Measurements from ENCODE around the gene ADAMTS16.

The ADAMTS16 gene

DNA sequence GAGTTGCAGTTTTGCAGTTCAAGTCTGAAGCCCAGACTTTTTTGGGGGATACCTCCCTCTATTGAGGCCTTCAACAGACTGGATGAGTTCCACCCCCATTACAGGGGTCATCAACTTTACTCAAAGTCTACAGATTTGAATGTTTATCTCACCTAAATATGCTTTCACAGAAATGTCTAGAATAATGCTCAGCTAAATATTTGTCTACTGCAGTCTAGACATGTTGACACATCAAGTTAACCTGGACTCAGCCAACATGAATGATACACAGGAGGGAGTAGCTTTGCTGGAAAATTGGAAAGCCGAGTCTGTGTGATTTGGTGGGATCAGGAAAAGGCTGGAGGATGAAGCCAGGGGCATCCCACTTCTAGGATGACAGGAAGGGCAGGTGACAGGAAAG, 154.3 kb downstream of the ADAMTS16 start:
- no peak for TF ChIP-seq POLR2AphosphoS5 (IDR thresholded peaks at IDR 0.05; ENCODE audit: low read depth, low read length)
- no peak for TF ChIP-seq SPI1 (IDR thresholded peaks at IDR 0.05; ENCODE audit: low read depth, low read length)
- TF ChIP-seq PAX5 (IDR thresholded peaks at IDR 0.05; ENCODE audit: insufficient read depth, low read length, severe bottlenecking): no peak
- no peak for TF ChIP-seq POLR2A (IDR thresholded peaks at IDR 0.05; ENCODE audit: low read depth, low read length)
- TF ChIP-seq TAF1 (IDR thresholded peaks at IDR 0.05; ENCODE audit: low read depth, low read length): no peak
- TF ChIP-seq POU2F2 (IDR thresholded peaks at IDR 0.05; ENCODE audit: low read depth, low read length): no peak
- FAIRE-seq: no peak

DNA sequence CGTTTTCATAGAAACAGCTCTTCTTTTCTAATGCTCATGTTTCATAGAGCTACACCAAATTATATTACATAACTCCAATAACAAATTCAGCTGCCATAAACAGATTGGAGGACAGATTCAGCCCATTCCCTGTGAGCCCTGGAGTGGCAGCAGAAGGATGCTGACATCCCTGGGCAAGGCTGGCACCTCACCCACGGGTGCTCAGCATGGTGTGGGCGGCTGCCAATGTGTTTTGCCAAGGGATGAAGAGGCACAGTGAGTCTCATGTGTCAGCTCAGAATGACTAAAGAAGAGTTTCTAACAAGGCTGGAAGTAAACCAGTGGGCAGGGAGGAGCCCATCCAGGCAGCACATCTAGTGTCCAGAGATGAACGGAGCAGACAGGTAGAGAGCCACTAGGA, 155.2 kb downstream of the ADAMTS16 start:
- TF ChIP-seq PAX5 (IDR thresholded peaks at IDR 0.05; ENCODE audit: insufficient read depth, low read length, severe bottlenecking) (no peak), POU2F2 (IDR thresholded peaks at IDR 0.05; ENCODE audit: low read depth, low read length) (no peak), POLR2AphosphoS5 (IDR thresholded peaks at IDR 0.05; ENCODE audit: low read depth, low read length) (no peak), POLR2A (IDR thresholded peaks at IDR 0.05; ENCODE audit: low read depth, low read length) (no peak), SPI1 (IDR thresholded peaks at IDR 0.05; ENCODE audit: low read depth, low read length) (no peak), TAF1 (IDR thresholded peaks at IDR 0.05; ENCODE audit: low read depth, low read length) (no peak)
- FAIRE-seq (no peak), DNase-seq (ENCODE audit: insufficient read length, low spot score) (no peak)

More for the DNA sequence above, 154.3 kb downstream of the ADAMTS16 start:
- no peak for DNase-seq (ENCODE audit: insufficient read length, low spot score)

DNA sequence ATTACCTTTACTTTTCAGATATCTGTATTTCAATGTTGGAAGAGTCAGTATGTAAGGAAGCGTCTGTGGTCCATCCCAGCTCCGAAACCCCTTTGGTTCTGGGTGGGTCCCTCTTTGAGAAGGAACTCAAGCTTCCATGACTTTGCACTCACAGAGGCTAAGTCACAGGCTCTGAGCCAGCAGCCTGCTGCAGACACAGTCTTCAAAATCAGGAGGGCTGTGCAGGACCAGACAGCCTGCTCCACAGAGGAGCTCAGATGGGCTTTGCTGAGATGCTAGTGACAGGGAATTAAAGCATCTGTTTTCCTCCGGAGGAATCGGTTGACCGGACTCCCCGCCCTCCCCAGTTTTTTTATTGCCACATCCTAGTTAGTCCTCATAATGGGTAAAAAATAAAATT, 155.9 kb downstream of the ADAMTS16 start:
- no peak for TF ChIP-seq PAX5 (IDR thresholded peaks at IDR 0.05; ENCODE audit: insufficient read depth, low read length, severe bottlenecking)
- no peak for TF ChIP-seq POLR2AphosphoS5 (IDR thresholded peaks at IDR 0.05; ENCODE audit: low read depth, low read length)
- no peak for TF ChIP-seq POU2F2 (IDR thresholded peaks at IDR 0.05; ENCODE audit: low read depth, low read length)
- no peak for DNase-seq (ENCODE audit: insufficient read length, low spot score)
- FAIRE-seq: no peak

DNA sequence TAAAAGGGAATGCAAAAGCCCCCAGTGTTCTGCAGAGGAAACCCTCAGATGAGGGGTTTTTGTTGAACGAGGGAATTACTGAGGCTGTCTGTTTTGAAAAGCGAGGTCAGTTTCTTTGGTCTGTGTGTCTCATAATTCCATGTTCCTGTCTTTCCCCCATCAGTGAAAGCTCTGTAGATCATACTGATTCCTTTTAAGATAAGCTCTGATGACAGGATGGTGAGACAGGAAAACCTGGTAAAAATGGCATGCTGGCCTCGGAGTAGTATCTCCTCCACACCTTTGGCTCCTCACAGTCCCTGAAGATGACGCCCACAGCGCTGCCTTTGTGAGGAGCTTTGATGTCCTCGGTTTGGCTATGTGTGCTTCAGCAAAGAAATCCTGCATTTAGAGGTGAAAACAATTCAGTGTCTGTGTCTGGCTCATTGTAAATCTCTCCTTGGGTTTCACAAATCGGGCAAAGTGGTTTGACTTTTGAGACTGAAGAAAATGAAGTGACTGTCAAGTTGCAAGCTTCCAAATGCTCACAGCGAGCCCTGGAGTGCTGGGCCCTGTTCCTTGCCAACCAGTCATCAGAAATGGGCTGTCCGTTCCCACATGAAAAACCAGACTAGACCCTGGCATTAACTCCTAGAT, 157.4 kb downstream of the ADAMTS16 start:
- FAIRE-seq: no peak
- no peak for DNase-seq (ENCODE audit: insufficient read length, low spot score)

DNA sequence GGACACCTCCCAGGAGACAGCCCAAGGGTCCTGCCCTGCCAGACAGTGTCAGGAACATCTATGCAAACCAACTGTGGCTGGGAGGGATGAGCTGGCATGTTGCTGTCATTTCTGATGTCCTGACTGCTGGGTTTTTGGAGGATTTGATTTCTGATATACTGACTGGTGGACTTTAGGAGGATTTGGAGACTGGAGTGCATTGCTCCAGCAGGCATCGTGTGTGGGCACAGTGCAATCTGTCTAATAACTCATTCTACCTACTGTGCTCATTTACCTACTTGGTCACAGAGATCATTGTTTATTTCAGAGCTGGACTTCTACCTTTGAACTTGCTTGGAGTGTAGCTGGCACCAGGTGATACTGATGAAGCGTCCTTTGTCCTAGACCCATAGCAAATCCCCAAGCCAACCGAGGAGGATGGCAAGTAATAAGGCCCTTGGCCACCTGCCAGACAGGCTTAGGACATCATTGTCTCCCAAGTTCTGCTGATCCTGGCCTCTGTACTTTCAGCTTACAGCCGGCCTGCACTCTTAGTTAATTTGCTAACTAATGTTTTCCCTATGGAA, 158.0 kb downstream of the ADAMTS16 start:
- TF ChIP-seq POLR2A (IDR thresholded peaks at IDR 0.05; ENCODE audit: low read depth, low read length): no peak
- TF ChIP-seq PAX5 (IDR thresholded peaks at IDR 0.05; ENCODE audit: insufficient read depth, low read length, severe bottlenecking): no peak
- TF ChIP-seq TAF1 (IDR thresholded peaks at IDR 0.05; ENCODE audit: low read depth, low read length): no peak
- DNase-seq (ENCODE audit: insufficient read length, low spot score): no peak
- FAIRE-seq: no peak

More for the DNA sequence above, 157.4 kb downstream of the ADAMTS16 start:
- TF ChIP-seq POLR2A (IDR thresholded peaks at IDR 0.05; ENCODE audit: low read depth, low read length) (no peak), POLR2AphosphoS5 (IDR thresholded peaks at IDR 0.05; ENCODE audit: low read depth, low read length) (no peak), PAX5 (IDR thresholded peaks at IDR 0.05; ENCODE audit: insufficient read depth, low read length, severe bottlenecking) (no peak)

DNA sequence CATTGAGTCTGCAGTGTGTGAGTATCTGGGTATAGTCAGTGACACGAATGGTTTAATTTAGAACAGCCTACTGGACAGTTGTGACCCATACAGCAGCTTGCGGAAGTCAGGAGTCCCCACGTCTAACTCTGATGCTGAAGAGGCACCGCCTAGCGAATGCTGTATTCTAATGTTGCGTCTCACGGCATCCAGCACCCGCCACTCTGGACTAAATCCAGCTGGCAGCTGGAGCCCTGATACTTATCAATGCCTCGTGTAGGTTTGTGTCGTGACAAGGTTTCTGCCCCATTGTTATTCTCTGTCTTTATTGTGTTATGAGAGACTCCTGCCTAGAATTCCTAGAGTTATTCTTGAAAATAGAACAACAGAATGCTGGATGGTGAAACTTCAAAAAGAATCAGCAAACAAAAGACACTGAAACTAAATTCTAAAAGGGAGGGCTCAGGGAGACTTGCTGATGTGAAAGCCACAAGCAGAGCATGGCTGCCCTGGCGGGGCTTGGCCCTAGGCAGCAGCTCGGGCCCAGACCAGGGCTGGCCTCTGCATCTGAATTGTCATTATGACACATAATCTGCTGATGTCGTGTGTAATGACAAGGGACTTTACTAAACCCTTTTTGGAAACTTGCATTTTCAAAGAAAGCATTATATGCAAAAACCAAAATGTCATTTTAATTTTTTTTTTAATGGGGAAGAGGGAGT, 158.9 kb downstream of the ADAMTS16 start:
- TF ChIP-seq POLR2A (IDR thresholded peaks at IDR 0.05; ENCODE audit: low read depth, low read length) (no peak), POLR2AphosphoS5 (IDR thresholded peaks at IDR 0.05; ENCODE audit: low read depth, low read length) (no peak), SPI1 (IDR thresholded peaks at IDR 0.05; ENCODE audit: low read depth, low read length) (no peak), TAF1 (IDR thresholded peaks at IDR 0.05; ENCODE audit: low read depth, low read length) (no peak), POU2F2 (IDR thresholded peaks at IDR 0.05; ENCODE audit: low read depth, low read length) (no peak), PAX5 (IDR thresholded peaks at IDR 0.05; ENCODE audit: insufficient read depth, low read length, severe bottlenecking) (no peak)
- DNase-seq (ENCODE audit: insufficient read length, low spot score) (no peak), FAIRE-seq (no peak)

DNA sequence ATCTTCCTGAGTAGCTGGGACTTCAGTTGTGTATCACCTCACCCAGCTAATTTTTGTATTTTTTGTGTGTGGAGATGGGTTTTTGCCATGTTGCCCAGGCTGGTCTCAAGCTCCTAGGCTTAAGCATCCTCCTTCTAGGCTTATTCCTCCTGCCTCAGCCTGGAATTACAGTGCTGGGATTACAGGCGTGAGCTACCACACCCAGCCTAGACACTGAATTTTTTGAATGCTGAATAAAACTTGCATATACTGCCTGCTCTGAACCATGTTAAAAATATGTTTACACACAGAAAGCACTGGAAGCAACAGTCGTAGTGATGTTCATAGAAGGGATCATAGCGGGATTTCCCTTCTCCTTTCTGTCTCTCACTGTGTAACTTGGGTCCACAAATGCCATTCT, 161.0 kb downstream of the ADAMTS16 start:
- DNase-seq (ENCODE audit: insufficient read length, low spot score): no peak
- TF ChIP-seq TAF1 (IDR thresholded peaks at IDR 0.05; ENCODE audit: low read depth, low read length): no peak
- FAIRE-seq: no peak

DNA sequence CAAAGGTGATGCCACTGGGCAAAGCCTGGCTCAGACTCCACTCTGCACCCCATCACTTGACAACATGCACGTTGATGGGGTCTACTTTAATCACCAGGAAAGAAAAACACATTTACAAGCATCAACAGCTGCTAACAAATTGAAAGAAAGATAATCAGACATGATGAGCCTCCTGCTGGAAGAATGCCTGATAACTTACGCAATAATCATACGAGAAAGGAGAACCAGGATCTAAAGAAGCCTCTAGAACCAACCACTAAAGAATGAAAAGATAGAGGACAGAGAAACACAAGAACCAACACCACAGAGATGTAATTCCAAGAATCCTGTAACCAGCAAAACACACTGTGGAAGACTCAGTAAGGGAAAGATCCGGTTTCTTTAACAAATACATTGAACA, 162.1 kb downstream of the ADAMTS16 start:
- FAIRE-seq (no peak), DNase-seq (ENCODE audit: insufficient read length, low spot score) (no peak)
- TF ChIP-seq POLR2A (IDR thresholded peaks at IDR 0.05; ENCODE audit: low read depth, low read length) (no peak), SPI1 (IDR thresholded peaks at IDR 0.05; ENCODE audit: low read depth, low read length) (no peak), PAX5 (IDR thresholded peaks at IDR 0.05; ENCODE audit: insufficient read depth, low read length, severe bottlenecking) (no peak)

DNA sequence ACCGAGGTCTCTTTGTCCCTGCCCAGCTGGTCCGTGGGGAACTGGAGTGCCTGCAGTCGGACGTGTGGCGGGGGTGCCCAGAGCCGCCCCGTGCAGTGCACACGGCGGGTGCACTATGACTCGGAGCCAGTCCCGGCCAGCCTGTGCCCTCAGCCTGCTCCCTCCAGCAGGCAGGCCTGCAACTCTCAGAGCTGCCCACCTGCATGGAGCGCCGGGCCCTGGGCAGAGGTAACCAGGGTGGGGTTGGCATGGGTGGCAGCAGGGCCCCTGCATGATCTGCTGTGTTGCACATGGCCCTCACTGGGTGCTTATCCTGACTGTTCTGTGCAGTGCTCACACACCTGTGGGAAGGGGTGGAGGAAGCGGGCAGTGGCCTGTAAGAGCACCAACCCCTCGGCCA, 163.1 kb downstream of the ADAMTS16 start:
- DNase-seq (ENCODE audit: insufficient read length, low spot score): no peak
- TF ChIP-seq SPI1 (IDR thresholded peaks at IDR 0.05; ENCODE audit: low read depth, low read length) (no peak), TAF1 (IDR thresholded peaks at IDR 0.05; ENCODE audit: low read depth, low read length) (no peak), POU2F2 (IDR thresholded peaks at IDR 0.05; ENCODE audit: low read depth, low read length) (no peak), PAX5 (IDR thresholded peaks at IDR 0.05; ENCODE audit: insufficient read depth, low read length, severe bottlenecking) (no peak), POLR2AphosphoS5 (IDR thresholded peaks at IDR 0.05; ENCODE audit: low read depth, low read length) (no peak), POLR2A (IDR thresholded peaks at IDR 0.05; ENCODE audit: low read depth, low read length) (no peak)
- FAIRE-seq: no peak

DNA sequence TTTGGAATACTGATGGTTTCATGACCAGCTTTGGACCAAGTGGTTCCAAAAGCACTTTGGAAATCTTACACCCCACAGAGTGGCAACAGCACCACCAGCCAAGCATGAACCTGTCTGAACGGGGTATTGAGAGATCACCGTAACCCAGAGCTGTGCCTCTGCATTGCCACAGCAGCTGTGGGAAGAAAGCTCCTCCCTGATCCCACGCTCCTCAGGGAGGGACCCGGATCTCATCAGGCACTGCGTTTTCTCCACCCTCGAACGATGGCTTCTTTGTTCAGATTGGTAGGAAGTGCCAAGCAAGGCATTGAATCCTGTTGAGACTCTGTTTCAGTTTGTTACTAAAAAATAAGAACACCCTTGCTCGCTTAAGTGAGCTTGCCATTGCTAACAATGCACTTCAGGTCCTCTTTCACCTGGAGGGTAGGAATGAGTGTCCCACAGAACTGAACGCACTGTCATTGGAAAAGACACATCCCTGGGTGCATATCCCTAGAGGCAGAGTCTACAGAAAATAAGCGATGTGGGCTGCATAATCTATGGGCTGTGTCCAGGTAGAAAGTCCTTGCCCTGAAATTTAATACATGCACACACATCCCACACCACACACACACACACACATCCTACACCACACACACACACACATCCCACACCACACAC, 164.4 kb downstream of the ADAMTS16 start:
- no peak for TF ChIP-seq PAX5 (IDR thresholded peaks at IDR 0.05; ENCODE audit: insufficient read depth, low read length, severe bottlenecking)
- TF ChIP-seq TAF1 (IDR thresholded peaks at IDR 0.05; ENCODE audit: low read depth, low read length): no peak
- no peak for TF ChIP-seq POLR2AphosphoS5 (IDR thresholded peaks at IDR 0.05; ENCODE audit: low read depth, low read length)
- no peak for TF ChIP-seq POLR2A (IDR thresholded peaks at IDR 0.05; ENCODE audit: low read depth, low read length)
- no peak for TF ChIP-seq POU2F2 (IDR thresholded peaks at IDR 0.05; ENCODE audit: low read depth, low read length)
- TF ChIP-seq SPI1 (IDR thresholded peaks at IDR 0.05; ENCODE audit: low read depth, low read length): no peak
- FAIRE-seq (no peak), DNase-seq (ENCODE audit: insufficient read length, low spot score) (no peak)
